Loucy (cell line): ENCODE results near the gene ARHGAP1.

Experiments
- EZH2phosphoT487 ChIP-seq: fragments of 200-600 bp; IDR thresholded peaks from 2 replicates; pipeline ENCODE4 v1.6.1; 2018; ENCODE audit warnings: antibody characterized with exemption, mild to moderate bottlenecking, moderate library complexity, borderline replicate concordance
- TF ChIP-seq, protein P1 (sequence below): fragments of 200-600 bp; sonication (generic); conservative IDR thresholded peaks from 2 replicates; pipeline ENCODE4 v1.5.1; 2014; ENCODE audit warnings: mild to moderate bottlenecking, antibody characterized with exemption, low read length

DNA sequence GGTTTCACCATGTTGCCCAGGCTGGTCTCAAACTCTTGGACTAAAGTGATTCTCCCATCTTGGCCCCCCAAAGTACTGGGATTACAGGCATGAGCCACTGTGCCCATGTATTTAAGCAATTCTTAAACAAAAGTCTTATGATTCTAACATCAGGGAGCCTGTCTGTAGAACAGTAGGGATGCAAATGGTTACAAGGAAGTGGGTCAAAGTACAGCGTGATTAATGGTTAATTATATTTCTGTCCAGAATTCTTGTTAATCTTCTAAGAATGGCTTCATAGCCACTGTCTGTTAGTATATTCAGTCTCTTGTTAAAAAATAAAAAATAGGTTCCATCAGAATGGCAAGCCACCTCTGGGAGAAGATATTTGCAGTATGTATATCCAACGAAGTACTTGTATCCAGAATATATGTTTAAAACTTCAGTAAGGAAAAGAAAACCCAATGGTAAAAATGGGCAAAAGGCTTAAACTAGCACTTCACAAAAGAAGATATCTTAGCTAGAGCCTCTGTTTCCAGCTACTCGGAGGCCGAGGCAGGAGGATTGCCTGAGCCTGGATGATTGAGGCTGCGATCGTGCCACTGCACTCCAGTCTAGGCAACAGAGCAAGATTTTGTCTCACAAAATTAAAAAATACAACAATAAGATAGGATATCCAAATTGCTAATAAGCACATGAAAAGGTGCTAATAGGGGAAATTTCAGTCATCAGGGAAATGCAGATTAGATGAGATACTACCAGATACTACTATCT lies 60.2 kb downstream of the ARHGAP1 start:
- TF ChIP-seq, protein P1, sequence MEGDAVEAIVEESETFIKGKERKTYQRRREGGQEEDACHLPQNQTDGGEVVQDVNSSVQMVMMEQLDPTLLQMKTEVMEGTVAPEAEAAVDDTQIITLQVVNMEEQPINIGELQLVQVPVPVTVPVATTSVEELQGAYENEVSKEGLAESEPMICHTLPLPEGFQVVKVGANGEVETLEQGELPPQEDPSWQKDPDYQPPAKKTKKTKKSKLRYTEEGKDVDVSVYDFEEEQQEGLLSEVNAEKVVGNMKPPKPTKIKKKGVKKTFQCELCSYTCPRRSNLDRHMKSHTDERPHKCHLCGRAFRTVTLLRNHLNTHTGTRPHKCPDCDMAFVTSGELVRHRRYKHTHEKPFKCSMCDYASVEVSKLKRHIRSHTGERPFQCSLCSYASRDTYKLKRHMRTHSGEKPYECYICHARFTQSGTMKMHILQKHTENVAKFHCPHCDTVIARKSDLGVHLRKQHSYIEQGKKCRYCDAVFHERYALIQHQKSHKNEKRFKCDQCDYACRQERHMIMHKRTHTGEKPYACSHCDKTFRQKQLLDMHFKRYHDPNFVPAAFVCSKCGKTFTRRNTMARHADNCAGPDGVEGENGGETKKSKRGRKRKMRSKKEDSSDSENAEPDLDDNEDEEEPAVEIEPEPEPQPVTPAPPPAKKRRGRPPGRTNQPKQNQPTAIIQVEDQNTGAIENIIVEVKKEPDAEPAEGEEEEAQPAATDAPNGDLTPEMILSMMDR, result no peak
- no peak for TF ChIP-seq EZH2phosphoT487
